EL (cell line): ENCODE data around the gene HS3ST4.

Experiments
- DNase-seq: peaks from one replicate; pipeline ENCODE4 v3.0.0-alpha.2; 2016

HS3ST4 gene

GRCh38 chr16:25828510-25828909 is 136.8 kb downstream of the HS3ST4 start:
- DNase-seq: no peak

GRCh38 chr16:25832291-25832690 is 140.5 kb downstream of the HS3ST4 start:
- DNase-seq: no peak

- DNase-seq: no peak
Measured at GRCh38 chr16:25834101-25834500, 142.3 kb downstream of the HS3ST4 start.

- DNase-seq: no peak
Measured at GRCh38 chr16:25835126-25835525, 143.4 kb downstream of the HS3ST4 start.

- DNase-seq: peak; percentile 33
Measured at GRCh38 chr16:25838724-25839186, 147.0 kb downstream of the HS3ST4 start.

GRCh38 chr16:25841761-25842160 is 150.0 kb downstream of the HS3ST4 start:
- no peak for DNase-seq

- DNase-seq: no peak
Measured at GRCh38 chr16:25845901-25846300, 154.1 kb downstream of the HS3ST4 start.

GRCh38 chr16:25854141-25854540 is 162.4 kb downstream of the HS3ST4 start:
- no peak for DNase-seq

- no peak for DNase-seq
Measured at GRCh38 chr16:25855063-25855462, 163.3 kb downstream of the HS3ST4 start.

GRCh38 chr16:25855818-25856217 is 164.1 kb downstream of the HS3ST4 start:
- DNase-seq: no peak

GRCh38 chr16:25859645-25860044 is 167.9 kb downstream of the HS3ST4 start:
- no peak for DNase-seq

GRCh38 chr16:25867041-25867440 is 175.3 kb downstream of the HS3ST4 start:
- no peak for DNase-seq

- no peak for DNase-seq
Measured at GRCh38 chr16:25868106-25868505, 176.3 kb downstream of the HS3ST4 start.

GRCh38 chr16:25868706-25869370 is 177.1 kb downstream of the HS3ST4 start:
- DNase-seq: no peak

- DNase-seq: no peak
Measured at GRCh38 chr16:25872369-25873070, 180.8 kb downstream of the HS3ST4 start.

- DNase-seq: no peak
Measured at GRCh38 chr16:25874196-25874595, 182.4 kb downstream of the HS3ST4 start.

GRCh38 chr16:25875956-25876598 is 184.3 kb downstream of the HS3ST4 start:
- DNase-seq: no peak

- no peak for DNase-seq
Measured at GRCh38 chr16:25877103-25877502, 185.3 kb downstream of the HS3ST4 start.

GRCh38 chr16:25886598-25886997 is 194.8 kb downstream of the HS3ST4 start:
- DNase-seq: no peak

GRCh38 chr16:25888868-25889267 is 197.1 kb downstream of the HS3ST4 start:
- no peak for DNase-seq

GRCh38 chr16:25893332-25893731 is 201.6 kb downstream of the HS3ST4 start:
- DNase-seq: no peak

- no peak for DNase-seq
Measured at GRCh38 chr16:25894093-25894492, 202.3 kb downstream of the HS3ST4 start.

- no peak for DNase-seq
Measured at GRCh38 chr16:25895380-25895779, 203.6 kb downstream of the HS3ST4 start.

- no peak for DNase-seq
Measured at GRCh38 chr16:25896411-25896810, 204.7 kb downstream of the HS3ST4 start.
